ENCODE data around the gene GPRC5B. TPM values are rescaled to one million over a fixed set of nuclear protein-coding genes. Genes with fewer than 3 reads are reported as not detected.

GPRC5B gene
- total RNA-seq, 1 donor from 2014 or later = 122 TPM

GRCh38 chr16:19854543-19854876 is 30.1 kb downstream of the GPRC5B start:
- no peak for ATAC-seq
- intact Hi-C loops (cut with DNase I) = no loop called here

GRCh38 chr16:19853742-19854542 is 30.7 kb downstream of the GPRC5B start:
- intact Hi-C loops (cut with DNase I) = no loop called here
- no peak for ATAC-seq

More at GRCh38 chr16:19854543-19854876, 30.1 kb downstream of the GPRC5B start:
- DNase-seq (ENCODE audit: low spot score) = no peak

GRCh38 chr16:19853132-19853741 is 31.4 kb downstream of the GPRC5B start:
- no peak for DNase-seq (ENCODE audit: low spot score)
- ATAC-seq = no peak
- intact Hi-C loops (cut with DNase I) = no loop called here

More at GRCh38 chr16:19853742-19854542, 30.7 kb downstream of the GPRC5B start:
- DNase-seq (ENCODE audit: low spot score) = no peak

- DNase-seq (ENCODE audit: low spot score) = no peak
- intact Hi-C loops (cut with DNase I) = no loop called here
- ATAC-seq = no peak
Measured at GRCh38 chr16:19851476-19851875, 33.2 kb downstream of the GPRC5B start.

- intact Hi-C loops (cut with DNase I) = no loop called here
- no peak for ATAC-seq
- no peak for DNase-seq (ENCODE audit: low spot score)
Measured at GRCh38 chr16:19850131-19850817, 34.4 kb downstream of the GPRC5B start.

- no peak for DNase-seq (ENCODE audit: low spot score)
- intact Hi-C loops (cut with DNase I) = no loop called here
- ATAC-seq = no peak
Measured at GRCh38 chr16:19848756-19849155, 35.9 kb downstream of the GPRC5B start.

- intact Hi-C loops (cut with DNase I) = no loop called here
- no peak for ATAC-seq
- no peak for DNase-seq (ENCODE audit: low spot score)
Measured at GRCh38 chr16:19846436-19846835, 38.2 kb downstream of the GPRC5B start.

- ATAC-seq = no peak
- intact Hi-C loops (cut with DNase I) = no loop called here
- DNase-seq (ENCODE audit: low spot score) = no peak
Measured at GRCh38 chr16:19844945-19845641, 39.6 kb downstream of the GPRC5B start.

GRCh38 chr16:19843371-19843770 is 41.3 kb downstream of the GPRC5B start:
- intact Hi-C loops (cut with DNase I) = no loop called here
- no peak for ATAC-seq
- no peak for DNase-seq (ENCODE audit: low spot score)

GRCh38 chr16:19842426-19843157 is 42.1 kb downstream of the GPRC5B start:
- intact Hi-C loops (cut with DNase I) = no loop called here
- no peak for ATAC-seq
- no peak for DNase-seq (ENCODE audit: low spot score)

GRCh38 chr16:19841184-19841583 is 43.5 kb downstream of the GPRC5B start:
- no peak for ATAC-seq
- intact Hi-C loops (cut with DNase I) = no loop called here

GRCh38 chr16:19840524-19841110 is 44.0 kb downstream of the GPRC5B start:
- no peak for ATAC-seq
- no peak for DNase-seq (ENCODE audit: low spot score)
- intact Hi-C loops (cut with DNase I) = no loop called here

More at GRCh38 chr16:19841184-19841583, 43.5 kb downstream of the GPRC5B start:
- no peak for DNase-seq (ENCODE audit: low spot score)

- ATAC-seq = no peak
- intact Hi-C loops (cut with DNase I) = no loop called here
- no peak for DNase-seq (ENCODE audit: low spot score)
Measured at GRCh38 chr16:19837984-19838707, 46.5 kb downstream of the GPRC5B start.

GRCh38 chr16:19837331-19837980 is 47.2 kb downstream of the GPRC5B start:
- intact Hi-C loops (cut with DNase I) = no loop called here
- DNase-seq (ENCODE audit: low spot score) (no peak), ATAC-seq (no peak)

- intact Hi-C loops (cut with DNase I) = no loop called here
- DNase-seq (ENCODE audit: low spot score) = no peak
- ATAC-seq = no peak
Measured at GRCh38 chr16:19835968-19836421, 48.7 kb downstream of the GPRC5B start.

- ATAC-seq (no peak), DNase-seq (ENCODE audit: low spot score) (no peak)
- intact Hi-C loops (cut with DNase I) = no loop called here
Measured at GRCh38 chr16:19835196-19835595, 49.5 kb downstream of the GPRC5B start.

- no peak for ATAC-seq
- DNase-seq (ENCODE audit: low spot score) = no peak
- intact Hi-C loops (cut with DNase I) = no loop called here
Measured at GRCh38 chr16:19833581-19833980, 51.1 kb downstream of the GPRC5B start.

Data from sciatic nerve (tissue), 2 donors.